ENCODE measurements around the gene LACTBL1.

The LACTBL1 gene

DNA sequence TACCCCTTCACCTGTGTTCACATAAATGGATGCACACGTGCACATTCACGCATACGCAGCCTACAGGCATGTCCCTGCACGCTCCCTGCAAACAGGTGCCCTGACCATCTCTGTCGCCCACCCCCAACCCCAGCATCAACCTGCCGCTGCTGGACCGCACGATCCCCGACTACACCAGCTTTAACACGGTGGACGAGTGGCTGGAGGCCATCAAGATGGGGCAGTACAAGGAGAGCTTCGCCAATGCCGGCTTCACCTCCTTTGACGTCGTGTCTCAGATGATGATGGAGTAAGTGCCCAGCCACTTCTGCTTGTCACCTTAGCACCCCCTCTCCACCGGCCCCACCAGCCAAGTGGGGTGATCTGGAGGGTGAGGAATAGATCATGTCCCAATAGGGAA lies 60.4 kb downstream of the LACTBL1 start:
- no peak for DNase-seq

GRCh38 chr1:22910986-22911651 lies 61.5 kb downstream of the LACTBL1 start:
- no peak for DNase-seq

- no peak for DNase-seq
Observed at GRCh38 chr1:22910286-22910685, 62.4 kb downstream of the LACTBL1 start.

GRCh38 chr1:22908880-22909426 lies 63.7 kb downstream of the LACTBL1 start:
- no peak for DNase-seq

DNA sequence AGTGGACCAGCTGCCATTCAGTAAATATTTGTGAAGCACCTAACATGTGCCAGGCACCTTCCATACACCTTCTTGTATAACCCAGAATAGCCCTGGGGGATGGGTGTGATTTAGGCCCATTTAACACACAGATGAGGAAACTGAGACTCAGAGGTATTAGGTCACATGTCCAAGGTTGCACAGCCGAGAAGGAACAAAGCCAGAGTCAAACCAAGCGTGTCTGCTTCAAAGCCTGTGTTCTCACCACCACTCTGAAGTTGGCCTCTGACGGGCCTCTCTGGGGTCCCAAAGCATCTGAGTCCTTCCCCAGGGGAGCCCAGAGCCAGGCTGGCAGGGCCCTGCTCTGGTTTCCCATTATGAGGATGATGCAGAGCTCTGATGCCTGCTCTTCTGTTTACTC lies 65.1 kb downstream of the LACTBL1 start:
- no peak for DNase-seq

GRCh38 chr1:22906968-22907367 lies 65.7 kb downstream of the LACTBL1 start:
- no peak for DNase-seq

- no peak for DNase-seq
Observed at GRCh38 chr1:22903113-22903512, 69.6 kb downstream of the LACTBL1 start.
